HG03432 (cell line): ENCODE measurements around the gene PFKFB3.

Source experiments
- ATAC-seq: cut with Tn5 transposase; IDR thresholded peaks from one replicate; pipeline ENCODE4 v1.9.1; 2021; ENCODE audit warnings: mild to moderate bottlenecking, moderate library complexity; ENCODE audit not compliant: unreplicated experiment

PFKFB3 gene

DNA sequence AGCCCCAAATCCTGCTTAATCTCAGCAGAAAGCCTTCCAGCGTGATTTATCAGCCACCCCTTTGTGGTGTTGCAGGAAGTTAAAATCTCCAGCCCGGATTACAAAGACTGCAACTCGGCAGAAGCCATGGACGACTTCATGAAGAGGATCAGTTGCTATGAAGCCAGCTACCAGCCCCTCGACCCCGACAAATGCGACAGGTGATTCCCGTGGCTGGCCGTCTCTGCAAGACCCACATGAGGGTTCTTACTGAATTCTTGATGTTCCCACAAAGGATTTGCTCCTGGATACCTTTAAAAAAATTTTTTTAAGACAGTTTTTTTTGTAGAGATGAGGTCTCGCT lies 16.7 kb downstream of the PFKFB3 start:
- no peak for ATAC-seq

DNA sequence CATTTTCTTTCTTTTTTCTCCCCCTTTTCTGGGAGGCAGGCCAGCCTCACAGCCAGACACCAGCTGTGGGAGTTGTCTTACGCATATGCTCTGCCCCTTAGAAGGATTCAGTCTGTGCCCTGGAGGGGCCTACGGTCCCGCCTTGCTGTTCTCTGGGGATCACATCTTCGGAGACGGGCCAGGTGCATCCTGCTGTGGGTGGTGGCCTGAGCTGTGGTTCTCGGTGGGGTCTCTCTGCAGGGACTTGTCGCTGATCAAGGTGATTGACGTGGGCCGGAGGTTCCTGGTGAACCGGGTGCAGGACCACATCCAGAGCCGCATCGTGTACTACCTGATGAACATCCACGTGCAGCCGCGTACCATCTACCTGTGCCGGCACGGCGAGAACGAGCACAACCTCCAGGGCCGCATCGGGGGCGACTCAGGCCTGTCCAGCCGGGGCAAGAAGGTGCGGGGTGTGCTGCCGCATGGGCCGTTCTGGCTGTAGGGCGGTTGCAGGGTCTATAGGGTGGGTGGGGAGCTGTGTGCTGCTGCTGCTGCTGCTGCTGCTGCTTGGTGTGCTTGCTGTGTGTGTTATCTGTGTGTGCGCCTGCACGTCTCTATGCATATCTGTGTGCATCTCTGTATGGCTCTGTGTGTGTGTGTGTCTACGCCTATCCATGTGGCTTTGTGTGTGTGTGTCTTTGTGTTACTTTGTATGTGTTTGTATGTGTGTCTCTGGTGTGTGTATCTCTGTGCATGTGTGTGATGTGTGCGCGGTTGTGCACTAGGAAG lies 17.9 kb downstream of the PFKFB3 start:
- no peak for ATAC-seq

DNA sequence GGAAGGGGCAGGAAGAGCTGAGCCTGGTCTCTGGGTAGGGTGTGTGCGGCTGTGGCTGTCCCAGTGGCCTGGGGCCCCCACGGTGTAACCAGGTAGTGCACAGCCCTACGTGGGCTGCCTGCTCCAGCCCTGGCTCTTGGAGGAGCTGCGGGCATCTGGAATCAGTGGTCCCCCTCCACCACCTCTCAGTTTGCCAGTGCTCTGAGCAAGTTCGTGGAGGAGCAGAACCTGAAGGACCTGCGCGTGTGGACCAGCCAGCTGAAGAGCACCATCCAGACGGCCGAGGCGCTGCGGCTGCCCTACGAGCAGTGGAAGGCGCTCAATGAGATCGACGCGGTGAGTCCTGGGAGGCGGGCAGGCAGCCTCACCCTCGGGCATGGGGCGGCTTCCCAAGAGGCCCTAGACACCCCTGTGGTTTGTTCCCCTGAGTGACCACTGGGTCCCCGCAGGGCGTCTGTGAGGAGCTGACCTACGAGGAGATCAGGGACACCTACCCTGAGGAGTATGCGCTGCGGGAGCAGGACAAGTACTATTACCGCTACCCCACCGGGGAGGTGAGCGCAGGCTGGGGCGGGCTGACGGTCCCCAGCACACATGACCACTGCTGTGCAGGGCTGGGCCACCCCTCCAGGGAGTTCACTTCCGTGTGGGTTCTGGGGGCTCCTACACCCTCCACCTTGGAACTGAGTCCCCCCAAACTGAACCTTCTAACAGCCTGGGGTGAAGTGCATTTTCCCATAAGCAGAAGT lies 18.6 kb downstream of the PFKFB3 start:
- ATAC-seq, result no peak

DNA sequence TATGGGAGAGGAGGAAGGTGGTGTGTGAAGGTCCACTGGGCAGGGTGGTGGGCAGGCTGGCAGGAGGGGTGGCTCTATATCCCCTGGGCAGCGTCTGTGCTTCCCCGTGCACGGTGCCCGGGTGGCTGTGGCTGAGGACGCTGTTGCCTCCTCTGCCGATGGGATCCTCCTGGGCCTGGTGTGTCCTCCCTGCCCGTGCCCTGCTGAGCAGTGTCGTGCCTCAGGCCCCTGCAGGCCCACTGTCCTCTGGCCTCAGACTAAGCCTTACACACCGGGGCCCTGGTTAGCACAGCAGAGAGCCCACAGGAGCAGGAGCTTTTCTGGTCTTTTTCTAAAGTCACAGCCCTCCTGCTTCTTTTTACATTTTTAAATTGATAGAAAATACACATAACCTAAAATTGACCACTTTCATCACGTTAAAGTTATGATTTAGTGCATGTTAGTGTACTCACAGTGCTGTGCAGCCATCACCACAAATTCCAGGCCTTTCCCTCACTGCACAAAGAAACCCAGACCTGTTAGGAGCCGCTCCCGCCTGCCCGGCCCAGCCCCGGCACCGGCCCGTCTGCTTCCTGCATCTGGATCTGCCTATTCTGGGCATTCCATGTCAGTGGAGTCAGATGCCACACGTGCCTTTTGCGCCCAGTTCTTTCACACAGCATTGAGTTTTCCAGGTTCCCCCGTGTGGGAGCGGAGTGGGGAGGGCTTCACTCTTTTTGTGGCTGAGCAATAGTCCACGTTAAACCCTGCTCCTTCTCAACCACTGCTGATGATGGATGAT lies 19.4 kb downstream of the PFKFB3 start:
- no peak for ATAC-seq

DNA sequence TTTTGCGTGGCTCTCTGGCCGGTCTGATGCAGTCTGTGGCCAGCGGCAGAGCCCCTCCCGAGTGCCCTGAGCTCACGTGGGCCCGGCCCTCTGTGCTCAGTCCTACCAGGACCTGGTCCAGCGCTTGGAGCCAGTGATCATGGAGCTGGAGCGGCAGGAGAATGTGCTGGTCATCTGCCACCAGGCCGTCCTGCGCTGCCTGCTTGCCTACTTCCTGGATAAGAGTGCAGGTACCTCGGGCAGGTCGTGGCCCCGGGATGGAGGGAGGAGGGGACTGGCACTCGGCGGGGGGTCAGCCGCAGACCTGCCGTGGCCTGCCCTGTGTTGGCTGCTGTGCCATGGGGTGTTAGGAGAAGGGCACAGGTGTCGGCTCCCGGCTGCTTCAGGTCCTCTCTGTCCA lies 20.0 kb downstream of the PFKFB3 start:
- ATAC-seq, result no peak

DNA sequence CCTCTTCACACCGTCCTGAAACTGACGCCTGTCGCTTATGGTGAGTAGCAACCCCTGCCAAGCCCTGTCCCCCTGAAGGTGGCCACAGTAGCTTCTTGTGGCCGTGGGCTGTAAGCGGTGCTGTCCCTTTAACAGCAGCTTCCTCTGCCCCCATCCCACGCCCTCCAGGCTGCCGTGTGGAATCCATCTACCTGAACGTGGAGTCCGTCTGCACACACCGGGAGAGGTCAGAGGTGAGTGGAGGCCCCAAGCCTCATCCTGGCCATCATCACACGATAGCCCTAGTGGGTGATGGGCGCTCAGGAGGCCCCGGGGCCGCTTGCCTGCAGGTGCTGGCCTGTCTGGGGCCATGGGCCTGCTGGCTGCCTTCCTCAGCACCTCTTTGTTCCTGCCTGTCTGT lies 21.2 kb downstream of the PFKFB3 start:
- ATAC-seq, result no peak

DNA sequence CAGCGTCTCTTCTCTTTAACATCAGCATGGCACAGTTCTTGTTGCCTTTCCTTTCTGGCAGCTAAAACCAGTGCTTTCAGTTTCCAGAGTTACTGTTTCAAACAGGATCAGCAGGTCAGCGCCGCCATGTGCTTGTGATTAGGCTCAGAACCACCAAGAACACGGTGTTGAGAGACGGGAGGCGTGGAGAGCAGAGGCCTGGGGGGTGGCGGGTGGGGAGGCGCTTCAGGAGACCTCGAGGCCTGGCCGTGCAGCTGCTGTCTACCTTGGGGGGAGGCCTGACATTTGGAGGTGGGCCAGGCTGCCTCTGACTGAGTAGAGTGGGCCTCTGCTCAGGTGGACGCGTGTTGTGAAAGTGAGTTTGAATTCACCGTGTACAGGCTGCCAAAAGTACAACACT lies 22.0 kb downstream of the PFKFB3 start:
- no peak for ATAC-seq

DNA sequence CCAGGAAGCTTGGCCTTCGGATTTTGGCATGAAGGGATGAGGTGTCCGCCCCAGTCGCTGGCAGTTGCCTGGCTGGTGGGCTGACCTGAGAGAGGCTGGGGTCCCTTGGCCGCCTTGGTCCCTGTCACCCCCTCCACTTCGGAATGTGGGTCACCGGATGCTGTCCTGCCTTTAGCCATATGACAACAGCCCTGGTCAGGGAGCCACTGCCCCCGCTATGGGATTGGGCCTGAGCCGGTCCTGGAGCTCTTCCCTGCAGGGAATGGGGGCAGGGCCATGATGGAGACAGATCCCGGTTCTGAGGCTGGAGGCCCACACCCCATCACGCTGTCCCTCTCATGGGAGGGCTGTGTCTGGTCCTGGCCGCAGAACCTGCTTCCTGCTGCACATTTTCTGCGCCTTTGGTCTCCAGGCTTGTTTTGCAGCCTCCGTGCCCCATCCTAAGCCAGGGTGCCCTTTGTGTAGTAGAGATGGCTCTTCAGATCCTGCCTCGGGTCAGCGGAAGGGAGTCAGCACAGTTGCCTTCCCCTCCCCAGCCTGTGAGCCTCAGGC lies 22.6 kb downstream of the PFKFB3 start:
- ATAC-seq, result no peak

DNA sequence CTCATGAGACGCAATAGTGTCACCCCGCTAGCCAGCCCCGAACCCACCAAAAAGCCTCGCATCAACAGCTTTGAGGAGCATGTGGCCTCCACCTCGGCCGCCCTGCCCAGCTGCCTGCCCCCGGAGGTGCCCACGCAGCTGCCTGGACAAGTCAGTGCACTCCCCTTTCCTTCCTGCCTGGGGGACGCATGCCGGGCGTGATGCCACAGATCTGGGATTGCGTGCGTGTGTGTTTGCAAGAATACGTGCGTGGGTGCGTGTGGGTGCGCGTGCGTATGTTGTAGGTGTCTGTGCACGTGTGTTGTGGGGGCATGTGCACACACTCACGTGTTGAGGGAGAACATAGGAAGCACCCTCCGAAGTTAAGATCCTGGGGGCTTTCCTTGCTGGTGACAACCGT lies 23.5 kb downstream of the PFKFB3 start:
- no peak for ATAC-seq

DNA sequence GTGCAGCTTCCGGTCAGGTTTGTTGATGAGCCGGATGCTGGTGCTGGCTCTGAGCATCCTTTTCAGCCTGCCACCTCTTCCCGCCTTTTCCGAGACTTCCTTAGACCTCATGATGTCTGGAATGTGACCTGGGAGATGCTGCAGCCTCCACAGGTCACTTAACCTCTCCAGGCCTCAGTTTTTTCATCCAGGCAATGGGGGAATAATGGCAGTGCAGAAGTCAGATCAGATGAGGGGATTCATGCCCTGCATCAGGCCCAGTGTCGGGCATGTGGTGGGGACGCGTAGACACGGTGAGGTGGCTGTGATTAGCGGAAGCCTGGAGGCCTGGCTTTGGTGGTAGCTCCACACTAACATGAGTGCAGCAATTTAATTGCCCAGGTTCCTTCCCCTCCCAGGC lies 24.6 kb downstream of the PFKFB3 start:
- ATAC-seq, result no peak

DNA sequence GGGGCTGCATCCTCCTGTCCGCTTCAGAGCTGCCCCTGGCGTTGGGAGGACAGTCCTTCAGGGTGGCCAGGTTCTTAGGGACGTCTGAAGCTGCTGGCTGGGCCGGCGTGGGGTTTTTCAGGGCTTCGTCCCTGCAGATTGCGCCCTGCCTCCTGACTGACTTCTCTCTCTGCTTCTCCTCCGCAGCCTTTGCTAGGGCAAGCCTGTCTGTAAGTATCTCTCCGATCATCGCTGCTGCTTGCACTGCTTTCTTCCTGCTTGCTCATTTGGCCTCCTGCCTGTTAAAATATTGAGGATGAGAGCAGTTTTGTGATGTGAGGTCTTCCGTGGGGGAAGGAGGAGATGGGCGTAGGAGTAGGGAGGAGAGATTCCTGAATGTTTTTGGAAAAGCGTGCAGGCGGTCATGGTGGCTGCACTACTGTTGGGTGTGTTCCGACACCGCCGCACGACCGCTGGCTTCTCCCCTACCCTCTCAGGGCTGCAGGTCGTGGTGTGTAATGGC lies 25.3 kb downstream of the PFKFB3 start:
- no peak for ATAC-seq

DNA sequence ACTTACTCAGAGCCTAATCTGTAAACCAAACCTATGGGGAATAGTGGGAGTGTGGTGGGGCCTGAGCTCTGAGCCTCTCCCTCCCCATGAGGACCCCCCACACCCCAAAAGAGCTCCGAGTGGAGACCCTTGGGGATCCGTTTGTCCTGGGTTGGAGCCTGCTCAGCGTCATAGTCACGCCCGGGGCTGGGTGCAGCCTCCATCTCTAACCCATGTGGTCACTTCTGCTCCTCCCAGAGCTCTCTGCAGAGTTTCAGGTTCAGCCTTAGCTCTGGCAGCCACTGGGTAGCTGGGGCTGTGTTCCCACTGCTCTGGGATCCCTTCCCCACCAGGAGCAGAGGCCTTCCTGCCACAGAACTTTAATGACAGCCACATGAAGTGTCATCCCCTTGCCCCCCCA lies 25.9 kb downstream of the PFKFB3 start:
- no peak for ATAC-seq

DNA sequence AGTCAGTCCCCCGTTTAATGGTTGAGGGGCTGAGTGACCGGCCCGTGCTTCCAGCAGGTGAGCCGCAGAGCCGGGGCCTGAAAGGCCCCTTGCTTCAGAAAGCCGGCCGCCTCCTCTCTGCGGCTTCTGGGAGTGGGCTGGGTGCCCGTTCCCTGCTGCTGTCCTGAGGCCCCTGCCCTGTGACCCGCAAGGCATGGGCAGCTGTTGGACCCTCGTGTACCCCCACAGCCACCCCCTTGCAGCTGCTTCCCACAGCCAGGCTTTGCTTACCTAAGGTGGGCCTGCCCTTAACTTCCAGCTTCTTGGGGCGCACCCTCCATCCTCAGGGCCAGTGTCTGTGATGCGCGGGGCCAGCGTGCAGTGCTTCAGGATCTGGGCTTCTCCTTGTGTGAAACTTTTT lies 26.6 kb downstream of the PFKFB3 start:
- no peak for ATAC-seq

DNA sequence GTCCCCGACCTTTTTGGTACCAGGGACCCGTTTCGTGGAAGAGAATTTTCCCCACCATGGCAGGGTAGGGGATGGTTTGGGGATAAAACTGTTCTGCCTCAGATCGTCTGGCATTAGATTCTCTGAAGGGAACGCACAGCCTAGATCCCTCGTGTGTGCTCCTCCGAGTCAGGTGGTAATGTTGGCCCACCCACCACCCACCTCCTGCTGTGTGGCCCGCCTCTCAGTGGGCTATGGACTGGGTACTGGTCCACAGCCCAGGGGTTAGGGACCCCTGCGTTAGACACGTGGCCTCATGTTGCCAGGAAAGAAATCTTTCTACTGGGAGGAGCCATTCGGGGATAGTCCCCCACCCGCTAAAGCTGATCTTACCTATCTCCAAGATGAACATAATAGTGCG lies 27.0 kb downstream of the PFKFB3 start:
- no peak for ATAC-seq

DNA sequence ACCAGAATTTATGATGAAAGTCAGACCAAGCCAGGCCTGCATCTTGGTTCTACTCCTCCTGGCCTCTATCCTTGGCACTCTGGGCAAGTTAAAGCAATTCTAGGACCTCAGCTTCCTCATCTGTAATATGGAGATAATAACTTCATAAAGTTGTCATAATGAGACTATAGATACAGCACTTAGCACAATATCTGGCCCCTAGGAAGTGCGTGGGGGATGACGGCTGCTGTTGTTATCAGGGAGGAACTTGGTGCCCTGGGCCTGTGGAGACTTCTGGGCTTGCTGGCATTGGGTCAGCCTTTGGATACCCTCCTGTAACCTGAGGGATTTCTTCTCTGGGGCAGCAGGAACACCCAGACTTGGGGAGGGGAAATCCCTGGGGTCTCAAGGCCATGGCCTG lies 27.6 kb downstream of the PFKFB3 start:
- no peak for ATAC-seq

DNA sequence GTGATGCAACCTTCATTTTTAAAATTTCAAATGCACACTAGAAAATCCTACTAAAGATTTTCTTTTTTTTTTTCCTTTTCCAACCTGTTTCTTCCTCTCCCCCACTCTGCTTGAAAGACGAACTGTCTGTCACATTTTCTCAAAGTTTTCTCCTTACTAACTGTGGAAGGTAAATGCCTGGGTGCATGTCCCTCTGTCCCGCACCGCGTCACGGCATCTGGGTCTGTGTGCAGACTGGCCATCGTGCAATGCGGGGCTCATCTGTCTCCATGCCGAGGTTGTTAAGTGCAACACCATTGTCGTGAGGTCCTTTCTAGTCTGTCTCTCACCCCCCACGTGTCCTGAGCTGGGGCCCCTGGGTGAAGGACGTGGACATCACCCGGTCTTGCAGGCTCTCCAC lies 28.4 kb downstream of the PFKFB3 start:
- ATAC-seq, result no peak

DNA sequence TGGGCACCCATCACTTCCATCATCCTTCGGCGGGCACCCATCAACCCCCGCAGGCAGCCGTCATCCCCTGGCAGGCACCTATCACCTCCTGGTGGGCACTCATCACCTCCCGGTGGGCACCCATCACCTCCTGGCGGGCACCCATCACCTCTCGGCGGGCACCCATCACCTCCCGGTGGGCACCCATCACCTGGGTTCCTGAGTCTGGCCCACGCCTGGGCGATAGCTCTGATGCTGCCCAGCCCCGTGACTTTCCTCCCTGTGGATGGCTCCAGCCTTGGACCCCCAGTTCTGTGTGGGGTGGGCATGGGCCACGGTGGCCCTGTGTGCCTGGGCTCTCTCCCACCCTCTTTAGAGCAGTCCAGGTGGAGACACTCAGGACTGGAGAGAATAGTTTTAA lies 29.0 kb downstream of the PFKFB3 start:
- ATAC-seq, result no peak

DNA sequence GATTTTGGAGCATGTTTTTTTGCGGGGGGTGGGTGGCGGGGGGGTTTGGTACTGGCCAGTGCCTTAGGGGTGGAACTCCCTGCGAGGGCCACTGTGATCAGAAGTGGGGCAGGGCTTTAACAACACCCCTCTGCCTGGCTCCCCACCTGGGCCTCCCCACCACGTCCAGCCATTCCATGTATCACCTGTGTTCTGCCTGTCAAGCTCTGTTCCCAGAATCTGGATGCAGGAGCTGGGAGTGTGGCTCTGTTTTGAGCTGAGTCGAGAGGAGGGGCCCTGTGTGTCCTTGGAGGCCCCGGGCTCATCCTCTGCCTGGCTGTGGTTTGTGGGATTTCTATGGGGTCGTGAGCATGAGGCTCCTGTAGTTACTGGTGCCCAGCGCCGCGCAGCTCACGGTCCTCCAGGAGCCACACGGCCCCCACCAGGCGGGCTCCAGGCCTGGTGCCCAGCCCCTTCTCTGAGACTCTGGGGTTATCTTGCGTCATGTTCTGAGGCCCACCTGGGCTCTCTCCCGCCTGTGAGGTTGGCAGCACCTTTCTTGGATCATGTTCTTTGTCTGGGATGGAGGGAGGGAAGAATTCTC lies 29.6 kb downstream of the PFKFB3 start:
- ATAC-seq, result no peak

DNA sequence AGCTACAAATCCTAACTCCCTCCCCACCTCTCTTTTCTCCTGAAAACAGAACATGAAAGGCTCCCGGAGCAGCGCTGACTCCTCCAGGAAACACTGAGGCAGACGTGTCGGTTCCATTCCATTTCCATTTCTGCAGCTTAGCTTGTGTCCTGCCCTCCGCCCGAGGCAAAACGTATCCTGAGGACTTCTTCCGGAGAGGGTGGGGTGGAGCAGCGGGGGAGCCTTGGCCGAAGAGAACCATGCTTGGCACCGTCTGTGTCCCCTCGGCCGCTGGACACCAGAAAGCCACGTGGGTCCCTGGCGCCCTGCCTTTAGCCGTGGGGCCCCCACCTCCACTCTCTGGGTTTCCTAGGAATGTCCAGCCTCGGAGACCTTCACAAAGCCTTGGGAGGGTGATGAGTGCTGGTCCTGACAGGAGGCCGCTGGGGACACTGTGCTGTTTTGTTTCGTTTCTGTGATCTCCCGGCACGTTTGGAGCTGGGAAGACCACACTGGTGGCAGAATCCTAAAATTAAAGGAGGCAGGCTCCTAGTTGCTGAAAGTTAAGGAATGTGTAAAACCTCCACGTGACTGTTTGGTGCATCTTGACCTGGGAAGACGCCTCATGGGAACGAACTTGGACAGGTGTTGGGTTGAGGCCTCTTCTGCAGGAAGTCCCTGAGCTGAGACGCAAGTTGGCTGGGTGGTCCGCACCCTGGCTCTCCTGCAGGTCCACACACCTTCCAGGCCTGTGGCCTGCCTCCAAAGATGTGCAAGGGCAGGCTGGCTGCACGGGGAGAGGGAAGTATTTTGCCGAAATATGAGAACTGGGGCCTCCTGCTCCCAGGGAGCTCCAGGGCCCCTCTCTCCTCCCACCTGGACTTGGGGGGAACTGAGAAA lies 30.4 kb downstream of the PFKFB3 start:
- no peak for ATAC-seq

DNA sequence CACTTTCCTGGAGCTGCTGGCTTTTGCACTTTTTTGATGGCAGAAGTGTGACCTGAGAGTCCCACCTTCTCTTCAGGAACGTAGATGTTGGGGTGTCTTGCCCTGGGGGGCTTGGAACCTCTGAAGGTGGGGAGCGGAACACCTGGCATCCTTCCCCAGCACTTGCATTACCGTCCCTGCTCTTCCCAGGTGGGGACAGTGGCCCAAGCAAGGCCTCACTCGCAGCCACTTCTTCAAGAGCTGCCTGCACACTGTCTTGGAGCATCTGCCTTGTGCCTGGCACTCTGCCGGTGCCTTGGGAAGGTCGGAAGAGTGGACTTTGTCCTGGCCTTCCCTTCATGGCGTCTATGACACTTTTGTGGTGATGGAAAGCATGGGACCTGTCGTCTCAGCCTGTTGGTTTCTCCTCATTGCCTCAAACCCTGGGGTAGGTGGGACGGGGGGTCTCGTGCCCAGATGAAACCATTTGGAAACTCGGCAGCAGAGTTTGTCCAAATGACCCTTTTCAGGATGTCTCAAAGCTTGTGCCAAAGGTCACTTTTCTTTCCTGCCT lies 31.1 kb downstream of the PFKFB3 start:
- ATAC-seq, result no peak
